SK-N-MC (cell line): ENCODE data around the gene MFGE8.

Experiments used
- EZH2 ChIP-seq: fragments of 200-600 bp; sonication (generic); IDR thresholded peaks from one replicate; pipeline ENCODE4 v1.6.1; 2017; ENCODE audit warnings: antibody characterized with exemption
- FOXP2 ChIP-seq: optimal IDR thresholded peaks from 2 replicates; pipeline ENCODE3; 2011; ENCODE audit warnings: mild to moderate bottlenecking, moderate library complexity; ENCODE audit not compliant: insufficient read depth; ENCODE audit errors: extremely low read length, control extremely low read depth
- POLR2AphosphoS5 ChIP-seq: IDR thresholded peaks from 2 replicates; pipeline ENCODE4 v1.6.1; 2012; ENCODE audit warnings: mild to moderate bottlenecking, low read depth, low read length, borderline replicate concordance

GRCh38 chr15:88874684-88875083 lies 38.5 kb downstream of the MFGE8 start:
- TF ChIP-seq POLR2AphosphoS5 (no peak), EZH2 (no peak), FOXP2 (no peak)
